ENCODE measurements around the gene CLN5. TPM values are rescaled to one million over a fixed set of nuclear protein-coding genes. Genes with fewer than 3 reads are reported as not detected.

Gene CLN5
- total RNA-seq, 1 donor from 2014 or later: 43.3 TPM

DNA sequence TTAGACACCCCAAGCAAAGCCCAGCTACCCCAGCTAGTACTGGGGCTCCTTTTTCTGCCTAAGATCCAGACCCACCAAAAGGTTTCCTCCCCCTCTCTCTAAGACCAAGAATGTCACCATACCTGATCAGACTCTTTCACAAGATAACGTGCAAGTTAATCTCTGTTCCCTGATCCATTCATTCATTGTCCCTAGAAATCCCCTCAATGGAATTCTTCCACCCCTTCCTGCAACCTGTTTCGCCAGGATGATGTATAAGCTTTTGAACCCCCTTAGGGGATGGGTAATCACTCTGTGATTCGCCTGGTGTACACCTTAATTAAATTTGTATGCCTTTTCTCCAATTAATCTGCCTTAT, 17.3 kb upstream of the CLN5 start:
- Mint-ChIP-seq H3K27ac (ENCODE audit: unreplicated experiment) (no peak overlapping the region), H3K9me3 (ENCODE audit: unreplicated experiment) (no peaks in the 10 kb centered on the region), H3K4me3 (ENCODE audit: unreplicated experiment) (no peak overlapping the region), H3K4me1 (ENCODE audit: unreplicated experiment) (peaks cover 2% of the 10 kb centered on the region), H3K27me3 (ENCODE audit: unreplicated experiment) (peaks cover 68% of the 10 kb centered on the region), H3K36me3 (ENCODE audit: unreplicated experiment) (no peaks in the 10 kb centered on the region)
- TF ChIP-seq, protein P1, sequence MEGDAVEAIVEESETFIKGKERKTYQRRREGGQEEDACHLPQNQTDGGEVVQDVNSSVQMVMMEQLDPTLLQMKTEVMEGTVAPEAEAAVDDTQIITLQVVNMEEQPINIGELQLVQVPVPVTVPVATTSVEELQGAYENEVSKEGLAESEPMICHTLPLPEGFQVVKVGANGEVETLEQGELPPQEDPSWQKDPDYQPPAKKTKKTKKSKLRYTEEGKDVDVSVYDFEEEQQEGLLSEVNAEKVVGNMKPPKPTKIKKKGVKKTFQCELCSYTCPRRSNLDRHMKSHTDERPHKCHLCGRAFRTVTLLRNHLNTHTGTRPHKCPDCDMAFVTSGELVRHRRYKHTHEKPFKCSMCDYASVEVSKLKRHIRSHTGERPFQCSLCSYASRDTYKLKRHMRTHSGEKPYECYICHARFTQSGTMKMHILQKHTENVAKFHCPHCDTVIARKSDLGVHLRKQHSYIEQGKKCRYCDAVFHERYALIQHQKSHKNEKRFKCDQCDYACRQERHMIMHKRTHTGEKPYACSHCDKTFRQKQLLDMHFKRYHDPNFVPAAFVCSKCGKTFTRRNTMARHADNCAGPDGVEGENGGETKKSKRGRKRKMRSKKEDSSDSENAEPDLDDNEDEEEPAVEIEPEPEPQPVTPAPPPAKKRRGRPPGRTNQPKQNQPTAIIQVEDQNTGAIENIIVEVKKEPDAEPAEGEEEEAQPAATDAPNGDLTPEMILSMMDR (IDR thresholded peaks at IDR 0.05): no peak
- no peak for DNase-seq (ENCODE audit: extremely low spot score, unreplicated experiment)

DNA sequence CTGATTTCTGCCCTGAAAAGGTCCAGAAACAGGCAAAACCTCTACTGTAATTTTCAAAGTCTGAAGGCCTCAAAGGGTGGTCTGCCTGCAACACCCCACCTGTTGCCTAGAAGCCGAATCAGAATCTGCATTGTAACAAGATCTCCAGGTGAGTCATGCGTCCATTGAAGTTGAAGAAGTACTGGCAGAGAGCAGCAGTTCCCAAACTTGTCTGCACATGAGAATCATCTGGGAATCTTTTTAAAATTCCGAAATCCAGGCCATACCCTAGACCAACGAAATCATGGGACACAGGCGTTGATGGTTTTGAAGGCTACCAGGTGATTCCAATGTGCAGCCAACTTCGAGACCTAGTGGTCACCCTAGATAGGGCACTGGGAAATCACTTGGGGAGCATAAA, 16.0 kb upstream of the CLN5 start:
- no peak for DNase-seq (ENCODE audit: extremely low spot score, unreplicated experiment)
- Mint-ChIP-seq H3K9me3 (ENCODE audit: unreplicated experiment) (no peaks in the 10 kb centered on the region), H3K36me3 (ENCODE audit: unreplicated experiment) (no peaks in the 10 kb centered on the region), H3K4me3 (ENCODE audit: unreplicated experiment) (no peak overlapping the region), H3K27ac (ENCODE audit: unreplicated experiment) (no peak overlapping the region), H3K4me1 (ENCODE audit: unreplicated experiment) (peaks cover 6% of the 10 kb centered on the region), H3K27me3 (ENCODE audit: unreplicated experiment) (peaks cover 67% of the 10 kb centered on the region)
- TF ChIP-seq, protein P1 (IDR thresholded peaks at IDR 0.05): no peak

DNA sequence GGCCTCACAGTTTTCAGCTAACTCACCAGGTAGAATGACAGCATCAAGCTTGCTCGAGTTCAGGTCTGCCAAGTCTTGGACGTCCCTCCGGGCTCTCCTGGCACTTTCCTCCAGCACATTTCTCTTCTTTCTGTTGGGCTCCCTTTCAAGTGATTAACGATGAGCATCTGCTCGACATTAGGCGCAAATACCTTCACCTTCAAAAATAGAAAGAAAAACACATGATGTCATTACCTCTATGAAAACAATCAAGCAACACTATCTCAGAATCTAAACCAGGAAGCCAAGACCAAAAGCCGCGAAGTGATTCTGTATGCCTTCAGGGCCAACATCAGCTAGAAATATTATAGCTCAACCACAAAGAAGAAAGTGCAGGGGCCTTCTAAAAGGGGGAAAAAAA, 15.4 kb upstream of the CLN5 start:
- TF ChIP-seq, protein P1 (IDR thresholded peaks at IDR 0.05): no peak
- H3K27ac Mint-ChIP-seq (ENCODE audit: unreplicated experiment): no peak overlapping the region
- peaks cover 67% of the 10 kb centered on the region for H3K27me3 Mint-ChIP-seq (ENCODE audit: unreplicated experiment)
- H3K4me1 Mint-ChIP-seq (ENCODE audit: unreplicated experiment): peaks cover 6% of the 10 kb centered on the region
- H3K4me3 Mint-ChIP-seq (ENCODE audit: unreplicated experiment): no peak overlapping the region
- no peak for DNase-seq (ENCODE audit: extremely low spot score, unreplicated experiment)
- H3K36me3 Mint-ChIP-seq (ENCODE audit: unreplicated experiment): no peaks in the 10 kb centered on the region
- H3K9me3 Mint-ChIP-seq (ENCODE audit: unreplicated experiment): no peaks in the 10 kb centered on the region

DNA sequence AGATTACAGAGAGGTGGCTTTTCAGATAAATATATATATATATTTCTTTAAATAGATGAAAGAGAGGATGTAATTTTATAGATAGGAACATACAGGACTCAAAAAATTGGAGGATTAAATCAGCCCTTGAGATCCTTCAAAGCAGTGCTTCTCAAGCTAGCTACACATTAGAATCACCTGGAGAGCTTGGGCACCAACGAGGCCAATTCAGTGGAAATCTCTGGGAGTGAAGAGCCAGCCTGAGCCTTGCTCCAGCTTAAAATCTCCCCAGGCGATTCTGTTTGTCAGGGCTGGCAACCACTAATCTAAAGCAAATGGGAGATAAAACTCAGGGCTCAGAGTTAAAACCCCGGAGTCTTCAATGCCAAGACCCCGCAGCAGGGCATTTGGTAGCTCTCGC, 15.0 kb upstream of the CLN5 start:
- no peak overlapping the region for H3K27ac Mint-ChIP-seq (ENCODE audit: unreplicated experiment)
- no peak for DNase-seq (ENCODE audit: extremely low spot score, unreplicated experiment)
- no peak overlapping the region for H3K4me3 Mint-ChIP-seq (ENCODE audit: unreplicated experiment)
- TF ChIP-seq, protein P1 (IDR thresholded peaks at IDR 0.05): no peak
- H3K9me3 Mint-ChIP-seq (ENCODE audit: unreplicated experiment): no peaks in the 10 kb centered on the region
- H3K27me3 Mint-ChIP-seq (ENCODE audit: unreplicated experiment): peaks cover 67% of the 10 kb centered on the region
- H3K4me1 Mint-ChIP-seq (ENCODE audit: unreplicated experiment): peaks cover 6% of the 10 kb centered on the region
- H3K36me3 Mint-ChIP-seq (ENCODE audit: unreplicated experiment): no peaks in the 10 kb centered on the region

DNA sequence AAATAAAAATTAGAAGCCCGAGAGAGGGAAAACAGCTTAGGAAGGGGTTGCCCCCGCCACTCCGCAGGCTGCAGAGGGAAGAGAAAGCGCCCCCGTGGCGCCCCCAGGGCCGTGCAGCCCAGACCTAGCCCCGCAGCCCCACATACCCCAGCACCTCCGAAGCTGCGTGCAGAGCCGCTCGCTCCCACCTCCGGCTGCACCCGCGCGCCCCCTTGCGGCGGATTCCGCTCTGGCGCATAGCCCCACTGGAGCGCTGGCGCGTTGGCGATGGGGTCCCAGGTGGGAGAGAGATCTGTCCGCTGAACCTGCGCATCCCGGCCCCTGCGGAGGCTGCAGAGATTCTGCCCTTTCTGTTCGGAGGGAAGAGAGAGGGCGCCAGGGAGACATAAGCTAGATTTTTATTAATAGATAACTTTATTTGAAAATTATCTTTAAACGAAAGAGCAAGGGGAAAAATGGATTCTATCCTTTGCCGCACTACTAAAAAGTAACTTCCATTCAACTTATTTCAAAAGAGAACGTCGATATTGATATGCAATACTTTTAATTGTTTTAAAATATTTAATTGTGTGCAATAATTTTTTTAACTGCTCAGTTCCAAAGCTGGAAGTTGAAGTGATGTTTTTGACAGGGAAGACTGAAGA, 11.7 kb upstream of the CLN5 start:
- Mint-ChIP-seq H3K9me3 (ENCODE audit: unreplicated experiment) (no peaks in the 10 kb centered on the region), H3K27me3 (ENCODE audit: unreplicated experiment) (peaks cover 51% of the 10 kb centered on the region), H3K4me1 (ENCODE audit: unreplicated experiment) (peaks cover 3% of the 10 kb centered on the region), H3K4me3 (ENCODE audit: unreplicated experiment) (peak overlapping the region; percentile 54), H3K36me3 (ENCODE audit: unreplicated experiment) (no peaks in the 10 kb centered on the region), H3K27ac (ENCODE audit: unreplicated experiment) (no peak overlapping the region)
- TF ChIP-seq, protein P1 (IDR thresholded peaks at IDR 0.05): peak; percentile 99
- DNase-seq (ENCODE audit: extremely low spot score, unreplicated experiment): peak; percentile 94

All from osteocyte (in vitro differentiated cells).